ENCODE measurements around the gene CLIP4. TPM values are rescaled to one million over a fixed set of nuclear protein-coding genes. Genes with fewer than 3 reads are reported as not detected.

CLIP4 gene
- total RNA-seq, 1 experiment from 2014 or later, result 78.5 TPM

DNA sequence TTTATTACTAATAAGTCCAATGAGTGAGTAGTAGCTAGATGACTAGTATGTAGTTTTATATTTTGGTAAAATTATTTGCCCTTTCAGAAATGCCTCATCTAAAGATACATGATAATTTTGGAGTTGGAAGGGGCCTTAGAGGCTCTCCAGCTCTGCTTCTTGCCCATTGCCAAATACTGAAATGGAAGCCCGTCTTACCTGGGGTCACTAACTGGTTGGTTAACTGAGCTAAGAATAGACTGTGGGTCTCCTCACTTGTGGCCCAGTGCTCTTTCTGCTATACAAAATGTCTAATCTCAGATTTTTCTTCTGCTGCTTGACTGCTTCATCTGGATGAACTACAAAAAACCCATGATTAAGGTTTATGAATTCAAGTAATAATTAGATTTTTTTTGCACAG is 67.1 kb downstream of the CLIP4 start:
- DNase-seq (ENCODE audit: extremely low read depth, low read depth), result no peak

- DNase-seq (ENCODE audit: extremely low read depth, low read depth), result no peak
These were observed 67.7 kb downstream of the CLIP4 start for GRCh38 chr2:29182920-29183319.

- no peak for DNase-seq (ENCODE audit: extremely low read depth, low read depth)
These were observed 69.3 kb downstream of the CLIP4 start for GRCh38 chr2:29184531-29184930.

DNA sequence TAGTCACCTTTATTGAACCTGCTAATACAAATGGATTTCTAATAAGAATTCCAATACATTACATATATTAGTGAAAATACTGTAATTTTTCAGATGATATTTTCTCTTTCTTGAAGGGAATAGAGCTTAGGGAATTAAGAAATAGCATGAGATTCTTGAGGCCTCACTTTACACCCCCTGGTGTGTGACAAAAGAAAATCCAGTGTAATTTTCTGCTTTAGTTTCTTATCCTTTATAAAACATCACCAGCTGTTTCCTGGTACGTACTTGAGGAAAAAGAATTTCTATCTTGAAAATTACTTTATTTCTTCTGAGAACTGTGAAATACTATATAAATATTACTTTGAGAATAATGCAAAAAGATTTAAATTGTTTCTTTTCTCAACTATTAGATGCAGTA is 71.6 kb downstream of the CLIP4 start:
- no peak for DNase-seq (ENCODE audit: extremely low read depth, low read depth)

DNA sequence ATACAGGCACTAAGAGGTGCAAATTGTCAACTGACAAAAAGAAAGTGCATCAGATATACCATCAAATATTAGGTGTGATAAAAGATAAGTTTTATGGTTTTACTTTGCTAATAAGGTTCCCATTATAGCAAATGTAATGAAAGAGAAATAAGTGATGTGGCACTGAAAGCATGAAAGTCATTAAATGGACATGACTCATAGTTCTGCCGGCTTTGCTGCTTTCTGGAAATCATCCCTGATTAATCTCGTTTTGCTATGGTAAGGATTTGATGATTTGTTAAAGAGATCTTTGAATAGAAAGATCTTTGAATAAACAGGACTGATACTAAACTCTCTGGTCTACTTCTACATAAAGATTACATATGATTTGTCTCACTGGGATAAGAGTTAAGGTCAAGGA is 72.7 kb downstream of the CLIP4 start:
- no peak for DNase-seq (ENCODE audit: extremely low read depth, low read depth)

DNA sequence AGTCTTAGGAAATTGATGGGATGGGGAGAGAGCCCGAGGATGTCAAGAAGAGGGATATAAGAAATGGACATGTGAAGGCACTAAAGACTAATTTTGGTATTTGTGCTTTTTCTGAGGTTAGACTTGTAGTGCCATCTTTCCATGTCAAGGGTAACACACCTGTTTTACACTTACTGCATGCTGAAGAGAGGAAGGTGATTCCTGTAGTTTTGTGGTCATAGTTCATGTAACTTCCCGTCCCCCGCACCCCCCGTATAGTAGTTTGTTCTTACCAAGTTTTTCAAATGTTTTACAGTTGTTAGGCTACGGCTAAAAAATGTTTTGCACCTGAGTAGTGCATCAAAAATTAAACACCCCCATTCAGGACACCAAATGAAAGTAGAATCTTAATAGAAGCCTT is 73.8 kb downstream of the CLIP4 start:
- DNase-seq (ENCODE audit: extremely low read depth, low read depth), result no peak

DNA sequence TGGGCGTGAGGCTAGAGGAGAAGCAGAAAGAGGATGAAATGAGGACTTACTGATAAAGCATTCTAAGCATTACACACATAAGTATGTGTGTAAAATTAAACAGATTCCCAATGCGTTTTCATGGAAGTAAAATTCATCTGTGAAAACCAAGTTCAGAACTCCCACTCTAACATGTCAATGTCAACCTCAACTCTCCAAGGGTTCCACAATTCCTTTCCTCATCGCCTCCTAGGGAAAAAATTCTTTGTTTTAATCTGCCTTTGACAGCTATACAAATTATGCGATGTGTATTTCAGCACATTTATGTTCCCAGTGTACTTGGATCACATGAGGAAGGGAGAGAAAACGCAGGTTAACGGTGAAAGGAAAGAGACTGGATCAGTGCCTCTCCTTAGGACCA is 76.6 kb downstream of the CLIP4 start:
- DNase-seq (ENCODE audit: extremely low read depth, low read depth), result no peak

DNA sequence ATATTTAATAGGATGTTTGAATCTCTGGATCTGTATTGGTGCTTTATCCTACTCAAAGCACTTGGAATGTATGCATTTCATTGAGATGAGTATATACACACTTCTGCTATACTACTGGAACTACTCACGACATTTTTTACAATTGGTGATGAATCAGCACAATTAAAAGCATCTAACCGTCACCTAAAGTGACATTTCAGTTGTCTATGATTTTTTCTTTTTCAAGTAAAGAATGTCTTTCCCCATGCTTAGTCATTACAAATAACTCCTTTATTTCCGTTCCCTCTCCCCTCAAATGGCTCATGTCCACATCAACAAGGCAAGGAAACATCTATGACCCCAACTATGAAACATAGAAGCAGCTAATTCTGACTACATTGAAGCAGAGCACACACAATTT is 77.3 kb downstream of the CLIP4 start:
- no peak for DNase-seq (ENCODE audit: extremely low read depth, low read depth)

- DNase-seq (ENCODE audit: extremely low read depth, low read depth), result no peak
These were observed 77.9 kb downstream of the CLIP4 start for GRCh38 chr2:29193111-29193510.

GRCh38 chr2:29193681-29194080 is 78.5 kb downstream of the CLIP4 start:
- DNase-seq (ENCODE audit: extremely low read depth, low read depth), result no peak

GRCh38 chr2:29195796-29196195 is 80.6 kb downstream of the CLIP4 start:
- no peak for DNase-seq (ENCODE audit: extremely low read depth, low read depth)

DNA sequence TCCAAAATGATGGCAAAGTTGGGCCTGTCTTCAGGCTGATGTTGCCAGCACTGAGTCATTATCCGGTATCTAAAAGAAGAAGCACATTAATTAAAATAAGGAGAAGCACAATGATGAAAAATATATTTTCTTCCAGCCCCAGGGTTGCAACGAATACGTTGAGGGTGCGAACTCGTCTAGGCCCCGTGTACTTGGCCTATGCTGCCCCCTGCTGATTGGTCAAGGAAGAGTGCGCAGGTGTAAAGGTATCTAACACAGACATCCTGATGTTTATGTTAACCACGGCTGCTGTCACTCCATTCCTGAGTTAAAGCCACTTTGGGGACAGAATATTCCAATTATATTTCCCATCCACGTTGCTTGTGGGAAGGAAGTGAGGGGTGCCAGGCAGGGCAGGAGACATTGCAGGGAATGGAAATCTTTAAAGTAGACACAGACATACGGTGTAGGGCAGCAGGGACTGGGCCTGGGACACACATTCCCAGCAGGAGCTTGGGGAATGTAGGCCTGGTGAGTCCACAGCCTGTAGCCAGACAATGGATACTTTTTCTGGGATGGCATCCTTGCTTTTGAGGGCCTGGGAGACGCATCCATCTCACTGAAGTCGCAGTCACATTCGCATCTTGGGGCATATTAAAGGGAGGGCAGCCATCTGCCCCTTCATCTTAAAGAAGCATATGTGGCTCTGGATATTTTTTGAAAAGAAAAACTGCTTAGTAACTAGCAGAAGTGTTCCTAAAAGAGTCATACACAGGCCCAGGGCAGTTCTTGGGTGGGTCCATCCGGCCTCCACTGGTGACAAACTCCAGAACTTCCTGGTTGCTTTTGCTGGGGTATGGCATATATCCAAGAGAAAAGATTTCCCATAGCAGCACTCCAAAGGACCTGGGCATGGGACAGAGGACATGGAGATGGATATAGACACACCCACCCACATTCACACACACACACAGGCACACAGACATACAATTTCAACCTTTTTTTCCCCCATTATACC is 81.9 kb downstream of the CLIP4 start:
- peak; percentile 66 for DNase-seq (ENCODE audit: extremely low read depth, low read depth)

DNA sequence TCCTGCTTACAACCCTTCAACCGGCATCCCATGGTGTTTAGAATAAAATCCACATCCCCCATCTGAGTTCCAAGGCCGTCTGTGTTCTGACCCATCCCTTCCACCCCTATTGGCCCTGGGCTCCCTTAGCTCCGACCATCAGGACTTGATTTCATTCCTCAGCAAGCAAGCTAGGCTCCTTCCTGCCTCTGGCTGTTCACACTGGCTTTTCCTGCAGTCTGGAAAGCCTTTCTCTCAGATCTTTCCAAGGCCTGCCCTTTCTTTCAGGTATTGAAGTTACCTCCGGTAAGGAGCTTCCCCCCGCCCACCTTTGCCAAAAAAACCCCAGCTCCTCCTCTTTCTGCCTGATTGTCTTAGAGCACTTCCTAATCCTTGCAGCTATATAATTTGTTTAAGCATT is 86.8 kb downstream of the CLIP4 start:
- no peak for DNase-seq (ENCODE audit: extremely low read depth, low read depth)

DNA sequence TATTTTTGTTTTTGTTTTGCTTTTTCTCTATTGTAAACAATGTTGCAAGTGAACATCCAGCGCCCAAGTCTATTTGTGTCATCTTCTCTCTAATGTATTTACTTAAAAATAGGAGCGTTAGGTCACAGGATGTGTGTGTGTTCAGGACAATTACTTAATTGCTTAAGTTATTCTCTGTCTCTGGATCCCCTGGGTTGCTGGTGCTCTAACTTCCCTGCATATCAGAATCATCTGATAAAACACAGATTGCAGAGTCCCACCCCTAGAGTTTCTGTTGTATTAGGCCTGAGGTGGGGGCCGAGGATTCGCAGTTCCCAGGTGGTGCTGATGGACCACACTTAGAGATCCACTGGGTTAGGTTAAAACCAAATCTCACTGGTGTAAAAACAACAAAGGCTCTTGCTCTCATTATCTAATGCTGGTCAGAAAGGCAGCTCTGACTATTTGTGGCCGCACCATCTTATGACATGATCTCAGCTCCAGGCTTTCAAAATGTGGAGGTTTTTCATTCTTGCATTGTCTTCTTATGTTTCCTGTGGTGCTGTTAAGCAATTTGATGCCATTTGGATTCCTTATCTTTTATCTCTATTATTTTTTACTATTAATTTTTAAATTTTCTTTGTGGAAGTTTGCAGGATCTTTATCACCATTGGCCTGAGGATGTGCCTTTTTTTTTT is 87.7 kb downstream of the CLIP4 start:
- no peak for DNase-seq (ENCODE audit: extremely low read depth, low read depth)

DNA sequence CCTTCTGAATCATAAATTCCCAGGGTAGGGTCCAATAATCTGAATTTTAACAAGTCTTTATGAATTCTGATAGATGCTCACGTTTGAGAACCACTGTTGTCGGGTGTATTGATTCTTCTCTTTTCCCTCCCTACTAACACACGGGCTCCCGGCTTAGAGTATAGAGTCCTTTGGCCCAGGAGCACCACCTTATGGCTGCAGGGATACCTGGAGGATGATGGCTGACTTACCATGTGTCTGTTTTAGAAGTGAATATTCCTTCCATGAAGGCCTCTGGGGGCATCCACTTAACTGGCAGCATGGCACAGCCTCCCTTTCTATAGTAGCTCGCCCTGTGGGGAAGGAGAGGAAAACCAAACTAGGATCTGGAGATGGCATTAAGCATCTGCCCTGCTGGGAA is 91.7 kb downstream of the CLIP4 start:
- no peak for DNase-seq (ENCODE audit: extremely low read depth, low read depth)

GRCh38 chr2:29207352-29208148 is 92.3 kb downstream of the CLIP4 start:
- no peak for DNase-seq (ENCODE audit: extremely low read depth, low read depth)

DNA sequence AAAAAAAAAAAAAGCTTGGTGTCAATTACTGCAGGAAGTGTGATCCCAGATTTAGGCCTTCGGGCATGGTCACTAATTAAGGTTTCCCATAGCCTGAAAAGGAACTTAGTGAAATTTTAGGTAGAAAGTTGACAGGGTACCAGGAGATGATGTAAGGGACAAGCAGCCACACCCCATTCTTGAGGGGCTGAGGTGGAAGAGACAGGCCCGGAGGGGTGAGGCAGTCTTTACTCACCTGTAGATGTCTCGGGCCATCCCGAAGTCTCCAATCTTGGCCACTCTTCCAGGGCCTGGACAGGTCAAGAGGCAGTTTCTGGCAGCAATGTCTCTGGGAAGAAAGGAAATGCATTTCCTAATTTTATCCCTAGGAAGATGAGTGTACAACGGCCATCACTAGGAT is 94.3 kb downstream of the CLIP4 start:
- DNase-seq (ENCODE audit: extremely low read depth, low read depth), result no peak

DNA sequence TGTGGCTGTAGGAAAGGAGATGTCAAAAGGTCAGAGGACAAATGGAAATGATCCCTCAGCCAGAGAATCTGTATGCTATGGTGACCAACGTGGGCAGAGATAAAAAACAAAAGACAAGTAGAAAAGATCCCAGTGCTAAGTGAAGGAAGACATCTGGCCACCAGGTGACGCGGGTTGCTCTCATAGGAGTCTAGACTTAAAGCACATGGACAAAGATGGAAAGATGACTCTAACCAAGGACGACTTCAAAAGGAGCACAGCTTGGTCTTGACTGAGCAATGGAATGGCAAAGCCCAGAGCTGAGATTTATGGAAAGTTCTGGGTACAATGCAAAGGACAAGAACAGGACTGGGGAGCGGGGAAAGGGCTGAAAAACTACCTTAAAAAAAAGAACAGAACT is 96.8 kb downstream of the CLIP4 start:
- DNase-seq (ENCODE audit: extremely low read depth, low read depth), result no peak

DNA sequence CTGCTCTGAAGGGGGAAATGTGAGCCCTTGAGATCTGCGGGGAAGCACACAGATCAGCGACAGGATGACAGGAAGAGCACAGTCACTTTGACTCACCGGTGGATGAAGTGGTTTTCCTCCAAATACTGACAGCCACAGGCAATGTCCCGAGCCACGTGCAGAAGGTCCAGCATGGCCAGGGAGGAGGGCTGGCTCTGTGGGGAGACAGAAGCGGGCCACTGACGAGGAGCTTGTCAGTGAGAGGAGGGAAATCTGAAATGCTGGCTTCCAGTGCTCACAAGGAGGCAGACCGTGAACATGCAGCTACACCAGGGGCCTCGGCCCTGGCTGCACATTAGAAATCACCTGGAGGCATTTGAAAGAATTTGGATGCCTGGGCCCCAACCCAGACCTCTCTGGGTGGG is 98.7 kb downstream of the CLIP4 start:
- DNase-seq (ENCODE audit: extremely low read depth, low read depth), result no peak

- no peak for DNase-seq (ENCODE audit: extremely low read depth, low read depth)
These were observed 99.9 kb downstream of the CLIP4 start for GRCh38 chr2:29215073-29215472.
